ENCODE results near the gene ADIPOQ.
A peak's percentile ranks its signal among the peaks of the same experiment; 100 is the strongest.
"Not testable (repeated sequence)": the region's sequence is repeated elsewhere in the genome, so short reads cannot be mapped to it uniquely, and the experiment has no call there.

The ADIPOQ gene

GRCh38 chr3:186826410-186826975 lies 16.0 kb upstream of the ADIPOQ start:
- peak; percentile 20 to 24 for DNase-seq (ENCODE audit: low read depth in 2 of 2)

- peak; percentile 82 to 83 for DNase-seq (ENCODE audit: low read depth in 2 of 2)
These were observed 15.3 kb upstream of the ADIPOQ start for GRCh38 chr3:186826976-186827857.

GRCh38 chr3:186828340-186828739 lies 14.2 kb upstream of the ADIPOQ start:
- DNase-seq (ENCODE audit: low read depth in 2 of 2): no peak

- DNase-seq (ENCODE audit: low read depth in 2 of 2): no peak
These were observed 10.7 kb upstream of the ADIPOQ start for GRCh38 chr3:186831798-186832197.

GRCh38 chr3:186832276-186832675 lies 10.2 kb upstream of the ADIPOQ start:
- DNase-seq (ENCODE audit: low read depth in 2 of 2): no peak

- no peak for DNase-seq (ENCODE audit: low read depth in 2 of 2)
These were observed 2.5 kb upstream of the ADIPOQ start for GRCh38 chr3:186839874-186840641.

GRCh38 chr3:186841620-186842019 lies 890 bp upstream of the ADIPOQ start:
- DNase-seq (ENCODE audit: low read depth in 2 of 2): no peak

GRCh38 chr3:186843039-186843432 lies 526 bp downstream of the ADIPOQ start:
- DNase-seq (ENCODE audit: low read depth in 2 of 2): no peak

- DNase-seq (ENCODE audit: low read depth in 2 of 2): no peak
These were observed 2.4 kb downstream of the ADIPOQ start for GRCh38 chr3:186844908-186845307.

GRCh38 chr3:186845756-186846155 lies 3.2 kb downstream of the ADIPOQ start:
- DNase-seq (ENCODE audit: low read depth in 2 of 2): no peak

- DNase-seq (ENCODE audit: low read depth in 2 of 2): no peak
These were observed 4.9 kb downstream of the ADIPOQ start for GRCh38 chr3:186847437-186847836.

- DNase-seq (ENCODE audit: low read depth in 2 of 2): no peak
These were observed 7.0 kb downstream of the ADIPOQ start for GRCh38 chr3:186849374-186849975.

GRCh38 chr3:186851835-186852234 lies 9.3 kb downstream of the ADIPOQ start:
- DNase-seq (ENCODE audit: low read depth in 2 of 2): not testable (repeated sequence)

- no peak for DNase-seq (ENCODE audit: low read depth in 2 of 2)
These were observed 10.5 kb downstream of the ADIPOQ start for GRCh38 chr3:186852994-186853393.

GRCh38 chr3:186854146-186854545 lies 11.6 kb downstream of the ADIPOQ start:
- no peak for DNase-seq (ENCODE audit: low read depth in 2 of 2)

GRCh38 chr3:186854954-186855353 lies 12.4 kb downstream of the ADIPOQ start:
- no peak for DNase-seq (ENCODE audit: low read depth in 2 of 2)

- DNase-seq (ENCODE audit: low read depth in 2 of 2): no peak
These were observed 15.2 kb downstream of the ADIPOQ start for GRCh38 chr3:186857743-186858142.

- not testable (repeated sequence) for DNase-seq (ENCODE audit: low read depth in 2 of 2)
These were observed 22.8 kb downstream of the ADIPOQ start for GRCh38 chr3:186865215-186865853.

- DNase-seq (ENCODE audit: low read depth in 2 of 2): not testable (repeated sequence)
These were observed 23.6 kb downstream of the ADIPOQ start for GRCh38 chr3:186866095-186866494.

- no peak for DNase-seq (ENCODE audit: low read depth in 2 of 2)
These were observed 27.0 kb downstream of the ADIPOQ start for GRCh38 chr3:186869253-186870100.
